Measurements from ENCODE around the gene KCNK18.
"Not testable (repeated sequence)": the region's sequence is repeated elsewhere in the genome, so short reads cannot be mapped to it uniquely, and the experiment has no call there.

KCNK18 gene

DNA sequence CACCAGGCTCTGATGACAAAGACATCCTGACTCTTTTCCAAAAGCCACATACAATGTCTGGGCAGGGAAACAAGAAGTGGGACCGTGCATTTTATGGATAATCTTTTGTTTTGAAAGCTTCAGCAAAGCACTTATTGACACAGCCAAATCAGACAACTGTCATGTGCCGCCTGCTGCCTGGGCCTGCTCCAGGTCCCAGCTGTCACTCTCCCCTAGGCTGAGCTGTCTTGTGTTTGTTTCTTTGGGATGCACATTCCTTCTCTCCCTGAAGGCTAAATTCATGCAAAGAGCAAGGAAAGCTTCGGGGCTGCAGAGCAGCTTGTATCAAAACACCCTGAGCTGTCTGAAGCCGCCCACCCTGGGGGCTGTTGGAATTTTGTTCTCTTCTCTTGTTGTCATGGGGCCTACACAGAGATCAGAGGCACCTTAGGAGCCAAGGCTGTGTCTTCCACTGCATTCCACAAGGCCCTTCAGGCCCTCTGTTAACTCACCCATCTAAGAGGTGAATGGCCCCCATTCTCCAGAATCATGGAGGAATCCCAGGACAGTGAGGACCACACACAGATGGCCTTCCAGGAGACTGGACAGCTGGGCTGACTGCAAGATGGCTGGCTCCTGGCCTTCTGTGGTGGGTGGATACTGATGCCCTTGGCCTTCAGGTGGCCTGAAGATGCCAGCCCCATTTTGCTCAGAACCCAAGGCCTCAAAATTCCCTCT lies 25.8 kb downstream of the KCNK18 start:
- no peak for DNase-seq

DNA sequence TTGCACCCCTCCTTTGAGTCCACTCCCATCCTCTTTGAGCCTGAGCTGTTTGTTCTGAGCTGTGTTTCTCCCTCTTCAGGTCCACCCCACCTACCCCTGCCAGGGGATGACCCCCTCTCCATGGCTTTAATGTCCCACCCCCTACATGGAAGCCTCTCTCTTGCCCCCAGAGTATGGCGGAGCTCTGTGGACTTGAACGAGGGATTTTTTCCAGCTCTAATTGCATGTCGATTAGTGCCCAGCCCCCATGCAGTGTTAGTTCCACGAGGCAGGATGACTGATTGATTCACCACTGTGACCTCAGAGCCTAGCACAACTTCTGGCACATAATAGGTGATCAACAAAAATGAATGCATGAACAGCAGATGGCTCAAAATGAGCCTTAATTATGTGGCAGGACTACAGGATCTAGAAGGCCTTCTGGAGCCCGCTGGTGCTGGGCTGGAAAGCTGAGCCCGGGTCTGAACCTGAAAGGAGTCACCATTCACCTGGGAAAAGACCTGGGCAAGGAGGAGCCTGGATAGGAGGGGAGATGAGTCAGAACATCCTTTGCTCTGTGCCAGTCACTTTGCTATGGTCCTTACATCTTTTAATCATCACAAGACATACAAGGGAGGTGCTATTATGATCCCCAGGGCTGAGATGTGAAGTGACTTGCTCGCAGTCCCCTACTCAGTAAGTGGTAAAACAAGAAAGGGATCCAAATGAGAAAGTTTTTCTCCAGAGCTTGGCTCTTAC lies 26.6 kb downstream of the KCNK18 start:
- no peak for DNase-seq

DNA sequence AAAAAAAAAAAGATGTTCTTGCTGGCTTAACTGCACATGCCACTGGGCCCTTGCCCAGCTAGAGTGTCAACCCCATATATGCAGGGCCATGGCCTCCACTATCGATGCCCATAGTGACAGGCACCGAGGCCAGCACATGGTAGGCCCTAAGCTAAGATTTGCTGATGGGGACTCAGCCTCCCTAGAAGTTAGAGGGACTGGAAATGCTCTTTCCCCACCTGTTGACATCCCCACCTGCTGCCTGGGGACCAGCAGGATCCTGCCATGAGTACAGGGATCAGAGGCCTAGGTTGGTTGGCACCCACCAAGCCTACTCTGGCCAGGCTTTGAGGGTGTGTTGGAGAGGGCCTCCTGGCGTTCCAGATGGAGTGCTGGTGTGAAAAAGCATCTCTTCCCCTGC lies 27.6 kb downstream of the KCNK18 start:
- DNase-seq = no peak

DNA sequence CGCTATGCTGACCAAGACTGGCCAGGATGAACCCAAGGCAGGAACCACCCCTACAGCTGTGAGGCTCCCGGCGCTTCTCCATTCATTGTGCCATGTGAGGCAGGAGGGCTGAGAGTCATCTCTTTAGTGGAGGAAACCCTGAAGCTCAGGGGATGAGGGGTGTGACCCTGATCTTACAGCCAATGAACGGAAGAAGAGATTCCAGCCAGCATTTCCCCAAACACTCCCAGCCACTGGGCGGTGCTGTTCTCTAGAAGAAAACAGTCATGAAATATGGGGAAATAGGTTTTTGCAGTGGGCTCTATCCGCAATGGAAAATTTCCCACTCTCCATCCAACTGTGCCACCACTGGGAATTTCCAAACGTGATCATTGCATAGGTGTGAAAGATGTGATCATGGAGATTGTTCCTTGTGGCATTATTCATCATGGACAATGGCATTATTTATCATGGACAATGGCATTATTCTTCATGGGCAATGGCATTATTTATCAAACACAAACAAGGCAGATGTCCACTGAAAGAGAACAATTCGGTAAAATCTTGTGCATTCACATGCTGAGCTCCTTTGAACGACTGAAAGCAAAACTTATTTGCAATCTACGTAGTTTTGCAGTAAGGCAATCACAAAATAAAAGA lies 29.6 kb downstream of the KCNK18 start:
- no peak for DNase-seq

DNA sequence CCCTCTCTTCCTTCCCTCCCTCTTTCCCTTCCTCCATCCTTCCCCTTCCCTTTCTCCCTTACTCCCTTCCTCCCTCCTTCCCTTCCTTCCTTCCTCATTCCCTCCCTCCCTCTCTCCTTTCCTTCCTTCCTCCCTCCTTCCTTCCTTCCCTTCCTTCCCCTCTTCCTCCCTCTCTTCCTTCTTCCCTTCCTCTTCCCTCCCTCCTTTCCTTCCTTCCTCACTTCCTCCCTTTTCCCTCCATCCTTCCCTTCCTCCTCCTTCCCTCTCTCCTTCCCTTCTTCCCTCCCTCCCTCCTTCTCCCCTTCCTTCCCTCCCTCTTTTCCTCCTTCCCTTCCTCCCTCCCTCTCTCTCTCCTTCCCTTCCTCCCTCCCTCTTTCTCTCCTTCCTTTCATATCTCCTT lies 30.9 kb downstream of the KCNK18 start:
- DNase-seq = no peak

DNA sequence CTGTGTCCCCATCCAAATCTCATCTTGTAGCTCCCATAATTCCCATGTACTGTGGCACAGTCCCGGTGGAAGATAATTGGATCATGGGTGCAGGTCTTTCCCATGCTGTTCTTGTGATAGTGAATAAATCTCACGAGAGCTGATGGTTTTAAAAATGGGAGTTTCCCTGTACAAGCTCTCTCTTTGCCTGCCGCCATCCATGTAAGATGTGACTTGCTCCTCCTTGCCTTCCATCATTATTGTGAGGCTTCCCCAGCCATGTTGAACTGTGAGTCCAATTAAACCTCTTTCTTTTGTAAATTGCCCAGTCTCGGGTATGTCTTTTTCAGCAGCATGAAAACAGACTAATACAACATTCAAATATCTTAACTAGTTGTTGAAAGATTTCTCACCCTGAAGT lies 32.8 kb downstream of the KCNK18 start:
- not testable (repeated sequence) for DNase-seq

DNA sequence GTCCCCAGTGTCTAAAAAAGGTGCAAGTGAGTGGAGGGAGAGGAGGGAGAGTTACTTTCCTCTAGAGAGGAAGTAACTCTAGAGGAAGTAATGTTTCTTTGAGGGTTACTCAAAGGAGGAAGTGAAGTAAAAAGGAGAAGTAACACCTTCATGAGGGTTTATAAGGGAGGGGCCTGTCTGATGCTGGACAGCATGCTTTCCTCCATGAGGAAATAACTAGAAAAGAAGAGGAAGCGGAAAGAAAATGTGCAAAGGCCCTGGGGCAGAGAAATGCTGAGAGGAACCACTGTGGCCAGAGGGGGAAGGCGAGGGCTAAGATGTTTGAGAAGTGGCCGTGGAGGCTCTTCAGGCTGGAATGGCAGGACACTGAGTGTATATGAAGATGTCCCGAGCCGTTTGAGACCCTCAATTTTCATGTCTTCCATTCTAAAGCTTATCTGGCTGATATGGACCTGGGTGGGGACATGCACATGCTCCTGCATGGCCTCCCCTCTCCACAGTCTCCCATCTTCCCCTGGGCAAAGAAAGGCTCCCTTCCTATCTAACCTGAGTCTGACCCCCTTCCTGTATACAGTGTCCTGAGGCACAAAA lies 40.2 kb downstream of the KCNK18 start:
- no peak for DNase-seq

DNA sequence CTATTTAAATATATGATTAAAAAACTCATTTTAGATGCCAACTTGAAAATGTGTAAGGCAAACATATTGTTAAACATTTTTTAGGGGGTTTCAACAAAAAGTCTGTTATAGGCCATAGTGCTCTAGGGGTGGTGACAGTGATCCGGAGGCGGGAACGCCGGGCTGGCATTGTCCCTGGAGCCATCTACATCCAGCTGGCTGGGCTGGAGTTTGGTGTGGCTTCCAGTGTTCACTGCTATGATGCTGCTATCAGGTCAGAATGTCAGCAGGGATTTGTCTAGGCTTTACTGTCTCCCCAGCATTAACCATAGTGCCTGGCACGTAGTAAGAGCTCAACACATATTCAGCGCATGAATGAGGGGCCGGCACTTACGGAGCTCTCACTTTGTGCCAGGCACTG lies 41.8 kb downstream of the KCNK18 start:
- DNase-seq = no peak

DNA sequence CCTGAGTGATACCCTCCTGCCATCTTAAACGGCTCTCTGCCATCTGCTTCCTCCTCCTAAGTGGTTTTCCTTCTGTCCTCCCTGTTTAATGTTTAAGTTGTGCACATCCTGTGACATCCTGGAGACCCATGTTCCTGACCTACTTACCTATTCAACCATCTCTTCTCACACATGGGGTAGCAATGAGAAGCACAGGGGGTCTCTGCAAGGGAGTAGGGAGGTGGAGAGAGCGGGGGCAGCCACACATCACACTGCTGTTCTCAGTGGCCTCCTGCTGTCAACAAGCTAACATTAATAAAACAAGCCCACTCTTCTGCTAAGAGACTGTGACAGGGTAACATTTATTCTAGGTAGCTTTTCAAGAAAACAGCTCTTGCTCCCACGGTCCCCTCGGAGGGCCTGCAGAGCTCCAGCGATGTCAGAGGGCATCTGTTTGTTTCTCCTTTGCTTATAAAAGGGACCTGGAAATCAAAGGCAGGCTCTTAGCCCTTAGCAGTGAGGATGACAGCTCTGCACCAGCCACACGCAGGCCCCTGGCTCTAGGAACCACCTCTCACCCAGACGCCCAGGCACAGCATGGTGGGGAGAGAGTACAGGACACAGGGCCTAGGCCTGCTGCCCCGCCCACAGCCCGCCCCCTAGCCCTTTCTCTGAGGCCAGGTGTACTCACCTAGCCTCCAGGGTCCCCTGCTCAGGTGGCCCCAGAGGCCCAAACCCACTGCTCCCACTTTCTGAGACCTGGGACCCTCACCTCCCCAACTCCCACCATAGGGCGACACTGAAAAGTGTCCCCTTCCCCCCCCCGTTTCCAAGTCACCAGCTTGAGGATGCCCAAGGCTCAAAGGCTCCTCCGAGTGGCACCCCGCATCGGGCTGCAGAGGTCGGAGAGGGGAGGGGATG lies 42.7 kb downstream of the KCNK18 start:
- DNase-seq = no peak

DNA sequence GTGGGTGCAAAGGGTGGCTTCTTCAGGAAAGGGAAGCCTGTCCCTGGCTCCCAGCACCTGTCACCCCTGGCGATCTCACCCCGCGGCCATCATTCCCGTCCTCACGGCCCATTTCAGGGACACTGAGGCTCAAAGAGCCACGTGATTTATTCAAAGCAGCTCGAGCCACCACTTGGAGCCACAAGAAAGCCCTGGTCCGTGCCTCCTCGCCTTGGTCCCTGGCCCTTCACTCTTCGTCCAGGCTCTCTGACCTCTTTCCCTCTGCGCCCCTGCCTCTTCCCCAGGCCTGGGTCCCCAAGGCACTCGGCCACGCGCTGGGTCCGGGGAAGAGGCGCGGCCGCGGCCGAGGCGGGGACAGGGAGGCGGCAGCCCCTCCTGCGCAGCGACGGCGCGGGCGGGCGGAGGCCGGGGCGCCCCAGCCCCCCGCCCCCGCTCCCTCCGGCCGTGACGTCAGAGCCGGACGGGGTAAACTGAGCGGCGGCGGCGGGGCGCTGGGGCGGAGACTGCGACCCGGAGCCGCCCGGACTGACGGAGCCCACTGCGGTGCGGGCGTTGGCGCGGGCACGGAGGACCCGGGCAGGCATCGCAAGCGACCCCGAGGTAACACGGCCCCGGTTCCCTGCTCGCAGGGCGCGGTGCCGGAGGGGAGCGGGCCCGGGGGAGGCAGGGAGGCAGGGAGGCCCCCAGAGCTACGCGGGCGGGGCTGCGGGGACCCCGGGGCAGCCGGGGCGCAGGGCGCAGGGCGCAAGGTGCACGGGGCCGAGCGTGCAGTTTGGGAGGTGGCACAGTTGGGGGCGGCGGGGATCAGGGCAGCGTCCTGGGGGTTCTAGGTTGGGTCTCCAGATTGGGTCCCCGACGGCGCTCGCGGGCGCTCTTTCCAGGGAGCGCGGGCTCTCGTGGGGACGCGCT lies 43.6 kb downstream of the KCNK18 start, which contains the start of gene SLC18A2:
TSS of gene SLC18A2 (plus strand) at position 494 of the 909 bp plus-strand sequence. CDS start 580 bp downstream, outside the sequence.
- no peak for DNase-seq

DNA sequence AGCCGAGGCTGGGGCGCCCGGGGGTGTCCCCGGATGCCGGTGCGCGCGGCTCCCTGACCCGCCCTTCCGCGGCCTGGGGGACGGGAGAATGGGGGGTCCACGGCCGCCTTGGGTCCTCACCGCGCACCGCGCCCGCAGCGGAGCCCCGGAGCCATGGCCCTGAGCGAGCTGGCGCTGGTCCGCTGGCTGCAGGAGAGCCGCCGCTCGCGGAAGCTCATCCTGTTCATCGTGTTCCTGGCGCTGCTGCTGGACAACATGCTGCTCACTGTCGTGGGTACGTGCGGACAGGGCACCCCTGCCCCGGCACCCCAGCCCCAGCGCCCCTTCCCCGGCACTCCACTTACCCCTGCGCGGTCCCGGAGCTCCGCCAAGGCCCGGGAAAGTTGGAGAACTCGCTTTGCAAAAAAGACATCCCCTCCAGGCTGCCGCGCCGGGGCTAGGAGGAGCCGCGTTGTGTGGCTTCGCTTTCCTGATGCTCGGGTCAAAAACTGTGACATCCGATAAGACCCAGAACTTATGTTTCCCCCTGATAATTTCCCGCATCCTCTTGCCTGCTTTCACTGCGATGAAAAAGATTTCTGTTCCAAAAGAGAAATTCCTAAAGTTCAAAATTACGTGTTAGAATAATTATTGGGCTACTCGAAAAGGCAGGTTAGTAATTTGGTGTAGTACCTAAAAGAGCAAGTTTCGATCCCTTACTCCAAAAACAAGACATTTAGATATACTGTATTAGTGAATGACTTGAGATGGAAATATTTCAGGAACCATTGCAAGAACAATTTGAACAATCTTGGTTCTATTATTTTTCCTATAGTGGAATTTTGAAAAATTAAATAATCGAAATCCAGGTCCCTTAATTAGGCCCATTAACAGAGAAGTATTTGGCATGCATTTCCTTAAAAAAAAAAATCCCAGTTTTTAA lies 44.5 kb downstream of the KCNK18 start:
- DNase-seq = no peak

DNA sequence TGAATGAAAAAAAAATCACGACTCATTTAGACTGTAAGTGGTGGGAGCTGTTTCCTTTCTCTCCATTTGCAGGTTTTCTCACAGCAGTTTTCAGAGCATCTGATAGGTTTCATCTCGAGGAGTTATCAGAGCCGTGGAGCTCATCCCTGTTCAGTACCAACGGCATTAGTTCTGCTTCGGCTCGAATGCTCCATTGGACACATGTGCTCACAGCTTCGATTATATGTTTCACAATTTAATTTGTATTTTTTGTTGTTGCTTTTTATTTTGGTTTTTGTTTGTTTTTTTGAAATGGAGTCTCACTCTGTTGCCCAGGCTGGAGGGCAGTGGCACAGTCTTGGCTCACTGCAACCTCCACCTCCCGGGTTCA lies 45.2 kb downstream of the KCNK18 start:
- DNase-seq = no peak

DNA sequence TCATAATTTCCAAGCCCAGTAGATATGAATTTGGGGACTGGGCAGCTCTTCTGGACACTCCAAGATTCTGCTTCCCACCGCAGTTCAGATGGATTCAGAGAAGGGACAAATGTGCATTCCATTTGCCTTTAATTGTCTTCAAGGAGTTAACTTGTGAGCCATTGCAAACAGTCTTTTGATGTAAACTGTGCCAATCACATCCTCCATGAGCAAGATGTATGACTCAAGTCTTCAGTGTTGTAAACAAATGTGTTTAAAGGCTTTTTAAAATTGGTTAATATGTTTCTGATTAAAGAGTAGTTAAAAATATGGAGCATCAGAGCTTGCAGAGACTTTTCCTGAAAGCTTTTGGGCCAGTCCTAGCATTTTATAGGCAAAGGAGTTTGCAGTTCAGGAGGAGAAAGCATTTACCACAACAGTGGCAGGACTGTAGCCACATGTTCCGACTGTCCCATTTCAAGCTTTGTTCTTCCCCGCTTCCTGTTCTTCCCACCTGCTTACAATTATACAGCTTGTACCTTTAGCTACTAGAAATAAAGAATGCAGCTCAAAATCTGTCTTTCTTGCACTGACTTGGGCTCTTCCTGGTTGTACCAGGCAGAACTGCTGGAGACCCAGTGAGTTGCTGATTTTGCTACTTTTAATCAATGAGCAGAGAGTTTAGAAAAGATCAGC lies 49.8 kb downstream of the KCNK18 start:
- DNase-seq = no peak

DNA sequence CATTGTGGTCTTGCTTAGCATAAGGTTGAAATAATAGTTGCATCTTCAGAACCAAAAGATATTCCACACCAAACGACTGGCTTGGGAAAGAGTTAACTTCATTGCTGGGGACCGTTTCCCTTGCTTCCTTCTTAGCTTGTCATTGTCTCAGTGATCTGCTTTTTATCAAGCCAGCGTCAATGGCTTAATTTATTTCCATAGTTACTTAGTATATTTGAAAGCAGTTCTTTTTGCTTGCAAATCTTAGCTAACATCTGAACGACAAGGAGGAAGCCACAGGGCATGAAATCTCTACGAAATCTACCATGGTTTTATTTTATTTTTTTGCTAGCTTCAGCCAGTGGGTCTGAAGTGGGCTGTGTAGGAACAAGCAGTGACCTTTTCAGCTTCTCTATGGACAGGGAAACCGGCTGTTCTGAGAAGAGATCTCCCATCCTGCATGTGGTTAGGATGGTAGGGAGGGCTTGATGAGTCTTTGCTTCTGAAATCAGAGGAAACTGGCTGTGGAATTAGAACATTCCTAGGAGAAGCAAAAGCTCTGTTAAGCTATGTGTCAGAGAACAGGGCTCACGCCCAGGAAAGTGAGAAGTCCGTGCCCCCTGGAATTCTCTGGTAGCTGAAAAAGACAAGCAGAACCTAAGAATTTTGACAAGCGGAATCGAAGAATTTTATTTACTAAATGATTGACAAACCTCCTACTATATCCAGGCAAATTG lies 51.6 kb downstream of the KCNK18 start:
- DNase-seq = no peak

DNA sequence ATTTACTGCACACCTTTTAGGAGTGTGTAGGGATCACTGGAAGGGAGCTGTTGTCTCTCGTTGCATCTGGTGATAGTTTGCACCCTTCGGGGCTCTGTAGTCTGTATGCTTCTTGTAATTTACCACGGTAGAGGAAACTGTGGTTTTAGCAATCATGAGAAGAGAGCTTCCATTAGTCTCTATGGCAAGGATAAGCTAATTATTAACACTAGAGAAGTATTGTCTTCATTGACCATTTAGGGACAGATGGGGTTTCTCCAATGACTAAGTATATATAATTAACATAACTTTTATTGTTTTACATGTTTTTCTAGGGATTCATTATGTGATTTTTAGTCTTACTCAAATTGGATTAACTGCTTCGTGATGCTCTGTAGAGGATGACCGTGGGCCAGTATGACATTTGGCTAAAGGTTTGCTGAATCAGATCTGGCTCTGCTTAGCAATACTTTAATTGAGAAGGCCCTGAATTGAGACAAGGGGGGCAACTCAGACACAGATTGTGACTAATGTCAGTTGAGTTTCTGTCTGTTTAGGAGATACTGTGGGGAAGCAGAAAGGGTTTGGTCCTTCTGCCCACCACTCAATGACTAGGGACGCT lies 52.3 kb downstream of the KCNK18 start:
- DNase-seq = no peak

DNA sequence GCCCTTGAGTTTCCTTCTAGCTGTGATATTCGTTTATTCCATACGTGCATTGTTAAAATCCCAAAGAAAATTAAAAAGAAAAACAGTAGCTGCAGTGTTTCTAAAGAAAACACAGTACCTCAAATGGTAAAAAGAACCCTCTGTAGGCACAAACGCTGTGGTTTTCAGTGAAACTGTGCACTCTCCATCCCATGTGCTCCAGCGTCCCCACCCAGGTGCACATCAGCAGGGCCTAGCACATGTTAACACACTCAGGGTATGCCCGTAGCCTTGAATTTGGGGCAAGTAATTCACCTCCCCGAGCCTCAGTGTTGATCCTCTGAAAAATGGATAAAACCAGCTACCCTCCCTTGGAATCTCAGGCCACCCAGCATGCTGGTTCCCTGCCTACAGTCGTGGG lies 53.1 kb downstream of the KCNK18 start:
- DNase-seq = no peak

DNA sequence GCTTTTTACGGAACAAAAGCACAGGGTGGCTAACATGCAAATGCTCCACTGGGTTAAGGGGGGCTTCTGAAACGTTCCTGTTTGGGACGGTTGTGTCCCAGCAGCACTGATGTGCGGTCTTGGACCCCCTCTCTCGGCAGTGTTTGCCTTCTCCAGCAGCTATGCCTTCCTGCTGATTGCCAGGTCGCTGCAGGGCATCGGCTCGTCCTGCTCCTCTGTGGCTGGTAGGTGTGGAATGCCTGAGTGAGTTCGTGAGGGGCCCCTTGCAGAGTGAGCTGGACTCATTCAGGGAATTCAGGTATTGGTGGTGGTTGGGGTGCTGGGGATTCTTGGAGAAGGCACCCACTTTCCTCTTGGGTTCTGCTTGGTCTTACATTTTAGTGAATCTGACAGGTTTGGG lies 56.6 kb downstream of the KCNK18 start:
- no peak for DNase-seq

DNA sequence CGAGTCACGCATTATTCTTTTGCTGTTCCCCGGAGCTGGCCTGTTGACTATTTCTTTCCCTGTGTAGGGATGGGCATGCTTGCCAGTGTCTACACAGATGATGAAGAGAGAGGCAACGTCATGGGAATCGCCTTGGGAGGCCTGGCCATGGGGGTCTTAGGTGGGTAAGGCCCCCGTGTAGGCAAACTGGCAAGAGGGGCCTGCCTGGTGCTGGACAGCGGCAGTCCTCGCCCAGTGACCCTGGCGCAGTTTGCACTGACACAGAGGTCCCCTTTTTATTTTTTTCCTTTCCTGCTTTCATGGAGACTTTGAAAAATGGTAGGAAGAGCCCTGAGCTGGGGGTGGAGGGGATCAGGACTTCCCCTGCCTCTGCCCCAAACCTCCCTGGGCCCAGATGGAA lies 57.0 kb downstream of the KCNK18 start:
- DNase-seq = no peak

All from left hindlimb (tissue), 1 donor.